ENCODE data around the gene IL17RB.

Gene IL17RB

GRCh38 chr3:53830944-53831343 lies 15.4 kb upstream of the IL17RB start:
- DNase-seq (ENCODE audit: low spot score) (no peak), FAIRE-seq (no peak)

- FAIRE-seq (no peak), DNase-seq (ENCODE audit: low spot score) (no peak)
Measured at GRCh38 chr3:53833053-53833645, 13.2 kb upstream of the IL17RB start.

- DNase-seq (ENCODE audit: low spot score) (no peak), FAIRE-seq (no peak)
Measured at GRCh38 chr3:53833700-53834099, 12.7 kb upstream of the IL17RB start.

- no peak for DNase-seq (ENCODE audit: low spot score)
- FAIRE-seq = no peak
Measured at GRCh38 chr3:53834429-53835095, 11.8 kb upstream of the IL17RB start.

- FAIRE-seq = no peak
- no peak for DNase-seq (ENCODE audit: low spot score)
Measured at GRCh38 chr3:53835257-53835656, 11.1 kb upstream of the IL17RB start.

- FAIRE-seq (no peak), DNase-seq (ENCODE audit: low spot score) (no peak)
Measured at GRCh38 chr3:53836084-53836872, 10.1 kb upstream of the IL17RB start.

- DNase-seq (ENCODE audit: low spot score) (no peak), FAIRE-seq (no peak)
Measured at GRCh38 chr3:53837331-53837730, 9.0 kb upstream of the IL17RB start.

GRCh38 chr3:53841296-53841695 lies 5.1 kb upstream of the IL17RB start:
- DNase-seq (ENCODE audit: low spot score) (no peak), FAIRE-seq (no peak)

- DNase-seq (ENCODE audit: low spot score) = no peak
- FAIRE-seq = no peak
Measured at GRCh38 chr3:53842436-53843194, 3.8 kb upstream of the IL17RB start.

GRCh38 chr3:53843195-53844177 lies 2.9 kb upstream of the IL17RB start:
- FAIRE-seq = no peak
- DNase-seq (ENCODE audit: low spot score) = no peak

GRCh38 chr3:53844262-53845102 lies 1.9 kb upstream of the IL17RB start:
- FAIRE-seq (no peak), DNase-seq (ENCODE audit: low spot score) (no peak)

GRCh38 chr3:53845103-53845880 lies 1.1 kb upstream of the IL17RB start:
- FAIRE-seq (no peak), DNase-seq (ENCODE audit: low spot score) (no peak)

GRCh38 chr3:53845881-53846133 lies 561 bp upstream of the IL17RB start:
- DNase-seq (ENCODE audit: low spot score) (no peak), FAIRE-seq (no peak)

GRCh38 chr3:53846851-53847155 lies 435 bp downstream of the IL17RB start:
- no peak for DNase-seq (ENCODE audit: low spot score)
- no peak for FAIRE-seq

GRCh38 chr3:53849916-53850315 lies 3.5 kb downstream of the IL17RB start:
- FAIRE-seq (no peak), DNase-seq (ENCODE audit: low spot score) (no peak)

- DNase-seq (ENCODE audit: low spot score) (no peak), FAIRE-seq (no peak)
Measured at GRCh38 chr3:53850895-53851294, 4.5 kb downstream of the IL17RB start.

- DNase-seq (ENCODE audit: low spot score) = no peak
- no peak for FAIRE-seq
Measured at GRCh38 chr3:53856964-53857363, 10.6 kb downstream of the IL17RB start.

- DNase-seq (ENCODE audit: low spot score) = no peak
Measured at GRCh38 chr3:53858096-53858741, 11.9 kb downstream of the IL17RB start.

GRCh38 chr3:53859178-53859577 lies 12.8 kb downstream of the IL17RB start:
- no peak for FAIRE-seq
- DNase-seq (ENCODE audit: low spot score) = no peak

More at GRCh38 chr3:53858096-53858741, 11.9 kb downstream of the IL17RB start:
- FAIRE-seq = no peak
